Measurements from ENCODE around the gene TUBD1.
"Not testable (repeated sequence)": the region's sequence is repeated elsewhere in the genome, so short reads cannot be mapped to it uniquely, and the experiment has no call there.

The TUBD1 gene

DNA sequence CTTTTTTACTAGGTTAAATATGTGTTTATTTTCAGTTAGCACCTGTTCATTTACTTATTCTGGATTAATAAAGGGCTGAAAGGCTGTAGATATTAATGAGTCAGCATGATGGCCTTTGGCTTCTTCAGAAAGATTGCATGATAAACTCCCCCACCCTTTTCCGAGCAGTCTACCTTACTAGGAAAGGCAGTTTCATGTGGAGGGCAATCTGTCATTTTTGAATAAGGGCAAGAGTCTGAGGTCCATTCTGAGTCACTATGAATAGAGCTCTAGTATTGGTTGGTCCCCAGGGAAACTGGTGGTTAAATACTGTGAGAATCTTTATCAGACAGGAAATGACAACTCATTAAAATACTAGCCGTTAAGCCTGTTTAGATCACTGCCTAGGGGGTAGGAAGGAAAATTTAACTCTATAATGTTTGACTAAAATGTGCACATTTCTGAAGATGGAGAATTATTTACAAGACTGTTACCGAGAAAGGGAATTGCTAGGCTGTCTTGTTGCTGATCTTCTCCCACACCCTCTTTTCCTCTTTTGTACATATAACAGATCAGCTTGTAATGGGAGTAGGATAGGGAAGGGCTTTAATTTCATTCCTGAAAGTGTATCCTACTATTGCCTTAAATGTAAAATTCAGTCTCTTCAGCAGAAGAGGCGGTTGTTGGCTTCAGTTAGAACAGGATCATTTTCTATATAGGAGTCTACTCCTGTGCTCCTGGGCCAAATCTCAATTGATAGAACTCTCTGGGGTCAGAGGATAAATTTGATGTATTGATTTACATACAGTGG is 63.3 kb downstream of the TUBD1 start:
- Histone ChIP-seq H3K9me3 (ENCODE audit: severe bottlenecking) (no peaks in the 10 kb centered on the region), H3K27me3 (ENCODE audit: insufficient read depth, low read depth, severe bottlenecking) (no peaks in the 10 kb centered on the region), H3K4me3 (ENCODE audit: low read depth, low read length) (no peak overlapping the region), H3K36me3 (no peaks in the 10 kb centered on the region; the same call in 1 of the 2 replicates), H3K27ac (no peak overlapping the region)
- no peak for DNase-seq
- TF ChIP-seq, protein P1, sequence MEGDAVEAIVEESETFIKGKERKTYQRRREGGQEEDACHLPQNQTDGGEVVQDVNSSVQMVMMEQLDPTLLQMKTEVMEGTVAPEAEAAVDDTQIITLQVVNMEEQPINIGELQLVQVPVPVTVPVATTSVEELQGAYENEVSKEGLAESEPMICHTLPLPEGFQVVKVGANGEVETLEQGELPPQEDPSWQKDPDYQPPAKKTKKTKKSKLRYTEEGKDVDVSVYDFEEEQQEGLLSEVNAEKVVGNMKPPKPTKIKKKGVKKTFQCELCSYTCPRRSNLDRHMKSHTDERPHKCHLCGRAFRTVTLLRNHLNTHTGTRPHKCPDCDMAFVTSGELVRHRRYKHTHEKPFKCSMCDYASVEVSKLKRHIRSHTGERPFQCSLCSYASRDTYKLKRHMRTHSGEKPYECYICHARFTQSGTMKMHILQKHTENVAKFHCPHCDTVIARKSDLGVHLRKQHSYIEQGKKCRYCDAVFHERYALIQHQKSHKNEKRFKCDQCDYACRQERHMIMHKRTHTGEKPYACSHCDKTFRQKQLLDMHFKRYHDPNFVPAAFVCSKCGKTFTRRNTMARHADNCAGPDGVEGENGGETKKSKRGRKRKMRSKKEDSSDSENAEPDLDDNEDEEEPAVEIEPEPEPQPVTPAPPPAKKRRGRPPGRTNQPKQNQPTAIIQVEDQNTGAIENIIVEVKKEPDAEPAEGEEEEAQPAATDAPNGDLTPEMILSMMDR (IDR thresholded peaks at IDR 0.05; ENCODE audit: low read depth, low read length): no peak

DNA sequence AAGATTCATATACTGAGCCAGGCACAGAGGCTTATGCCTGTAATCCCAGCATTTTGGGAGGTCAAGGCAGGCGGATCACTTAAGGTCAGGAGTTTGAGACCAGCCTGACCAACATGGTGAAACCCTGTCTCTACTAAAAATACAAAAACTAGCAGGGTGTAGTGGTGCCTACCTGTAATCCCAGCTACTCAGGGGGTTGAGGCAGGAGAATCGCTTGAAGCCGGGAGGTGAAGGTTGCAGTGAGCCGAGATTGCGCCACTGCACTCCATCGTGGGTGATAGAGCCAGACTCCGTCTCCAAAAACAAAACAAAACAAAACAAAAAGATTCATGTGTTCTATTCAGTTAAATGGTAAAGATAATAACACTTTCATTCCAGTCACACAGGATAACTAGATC is 63.9 kb downstream of the TUBD1 start:
- DNase-seq; H3K27ac ChIP-seq; H3K4me3 ChIP-seq (ENCODE audit: low read depth, low read length); H3K9me3 ChIP-seq (ENCODE audit: severe bottlenecking); H3K36me3 ChIP-seq; H3K27me3 ChIP-seq (ENCODE audit: insufficient read depth, low read depth, severe bottlenecking): not testable (repeated sequence)

DNA sequence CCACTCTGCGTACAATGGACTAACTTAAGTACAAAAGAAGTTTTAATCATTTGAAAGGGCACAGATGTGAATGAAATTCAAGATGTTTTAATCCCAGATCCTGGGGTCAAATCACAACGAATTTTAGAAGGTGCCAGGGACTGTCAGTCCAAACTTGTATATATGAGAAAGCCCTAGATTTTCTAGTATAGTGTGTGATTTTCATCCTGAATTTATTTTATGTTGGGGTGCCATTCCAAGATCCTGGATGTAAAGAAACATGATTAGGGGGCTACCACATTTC is 64.3 kb downstream of the TUBD1 start:
- no peak overlapping the region for H3K4me3 ChIP-seq (ENCODE audit: low read depth, low read length)
- TF ChIP-seq, protein P1 (IDR thresholded peaks at IDR 0.05; ENCODE audit: low read depth, low read length): no peak
- no peak overlapping the region for H3K27ac ChIP-seq
- no peak for DNase-seq
- no peaks in the 10 kb centered on the region for H3K9me3 ChIP-seq (ENCODE audit: severe bottlenecking)
- H3K36me3 ChIP-seq: no peaks in the 10 kb centered on the region; the same call in 1 of the 2 replicates
- no peaks in the 10 kb centered on the region for H3K27me3 ChIP-seq (ENCODE audit: insufficient read depth, low read depth, severe bottlenecking)

DNA sequence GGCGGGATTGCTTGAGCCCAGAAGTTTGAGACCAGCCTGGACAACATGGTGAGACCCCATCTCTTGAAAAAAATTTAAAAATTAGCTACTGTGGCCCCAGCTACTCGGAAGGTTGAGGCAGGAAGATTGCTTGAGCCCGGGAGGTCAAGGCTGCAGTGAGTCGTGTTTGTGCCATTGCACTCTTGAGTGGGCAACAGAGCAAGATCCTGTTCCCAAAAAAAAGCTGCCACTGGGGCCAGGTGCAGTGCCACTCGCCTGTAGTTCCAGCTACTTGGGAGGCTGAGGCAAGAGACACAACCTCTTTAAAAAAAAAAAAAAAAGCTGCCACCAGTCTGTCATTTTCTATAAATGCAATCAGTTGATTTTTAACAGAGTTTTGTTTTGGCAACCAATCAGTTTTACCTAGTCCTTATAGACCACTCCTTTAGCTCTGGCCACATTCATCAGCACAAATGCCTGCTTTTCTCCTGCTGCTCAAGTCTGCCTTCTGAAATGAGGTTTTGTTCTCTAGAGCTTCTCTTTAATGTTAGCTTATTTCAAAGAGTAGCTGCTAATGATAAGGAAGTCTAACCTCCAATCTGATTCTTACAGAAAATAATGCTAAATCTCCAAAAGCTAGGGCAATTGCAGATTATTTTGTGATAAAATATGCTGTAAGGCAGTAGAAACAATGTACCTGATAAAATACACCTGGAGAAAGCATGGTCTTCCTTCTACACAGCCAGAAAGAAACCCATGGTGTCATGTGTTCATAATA is 64.8 kb downstream of the TUBD1 start:
- no peak overlapping the region for H3K27ac ChIP-seq
- TF ChIP-seq, protein P1 (IDR thresholded peaks at IDR 0.05; ENCODE audit: low read depth, low read length): no peak

DNA sequence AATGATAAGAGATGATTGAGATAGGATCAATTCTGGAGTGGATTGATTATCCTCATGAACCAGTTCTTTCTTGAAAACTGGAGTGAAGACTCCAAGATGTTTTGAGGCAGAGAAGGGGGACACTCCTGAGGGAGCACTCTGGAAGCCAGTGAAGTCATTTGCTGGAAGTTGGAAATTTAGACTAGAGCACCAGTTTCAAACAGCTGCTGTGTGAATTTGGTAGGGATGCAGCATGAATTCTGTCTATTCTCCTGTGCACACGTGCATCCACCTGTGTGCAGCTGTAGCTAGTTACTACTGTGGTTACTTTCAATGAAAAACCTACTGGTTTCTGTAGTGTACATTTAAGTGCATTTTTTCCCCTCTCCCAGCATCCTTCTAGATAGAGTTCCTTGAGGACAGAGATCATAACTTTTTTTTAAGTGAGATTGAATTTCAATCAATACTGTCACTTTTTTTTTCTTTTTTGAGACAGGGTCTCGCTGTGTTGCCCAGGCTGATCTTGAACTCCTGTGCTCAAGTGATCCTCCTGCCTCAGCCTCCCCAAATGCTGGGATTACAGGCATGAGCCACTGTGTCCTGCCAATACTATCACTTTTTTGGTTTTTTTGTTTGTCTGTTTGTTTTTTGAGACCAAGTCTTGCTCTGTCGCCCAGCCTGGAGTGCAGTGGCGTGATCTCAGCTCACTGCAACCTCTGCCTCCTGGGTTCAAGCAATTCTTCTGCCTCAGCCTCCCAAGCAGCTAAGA is 65.9 kb downstream of the TUBD1 start:
- H3K27ac ChIP-seq: no peak overlapping the region
- no peaks in the 10 kb centered on the region for H3K27me3 ChIP-seq (ENCODE audit: insufficient read depth, low read depth, severe bottlenecking)
- TF ChIP-seq, protein P1 (IDR thresholded peaks at IDR 0.05; ENCODE audit: low read depth, low read length): no peak
- no peak overlapping the region for H3K4me3 ChIP-seq (ENCODE audit: low read depth, low read length)
- H3K9me3 ChIP-seq (ENCODE audit: severe bottlenecking): no peaks in the 10 kb centered on the region
- peaks cover 5% of the 10 kb centered on the region for H3K36me3 ChIP-seq
- DNase-seq: no peak

More for the DNA sequence above, 64.8 kb downstream of the TUBD1 start:
- DNase-seq: no peak
- no peaks in the 10 kb centered on the region for H3K9me3 ChIP-seq (ENCODE audit: severe bottlenecking)
- no peaks in the 10 kb centered on the region for H3K27me3 ChIP-seq (ENCODE audit: insufficient read depth, low read depth, severe bottlenecking)
- H3K4me3 ChIP-seq (ENCODE audit: low read depth, low read length): no peak overlapping the region
- no peaks in the 10 kb centered on the region; the same call in none of the 2 replicates for H3K36me3 ChIP-seq

Measured in WERI-Rb-1 (cell line).